ENCODE results near the gene ASTL.

DNA sequence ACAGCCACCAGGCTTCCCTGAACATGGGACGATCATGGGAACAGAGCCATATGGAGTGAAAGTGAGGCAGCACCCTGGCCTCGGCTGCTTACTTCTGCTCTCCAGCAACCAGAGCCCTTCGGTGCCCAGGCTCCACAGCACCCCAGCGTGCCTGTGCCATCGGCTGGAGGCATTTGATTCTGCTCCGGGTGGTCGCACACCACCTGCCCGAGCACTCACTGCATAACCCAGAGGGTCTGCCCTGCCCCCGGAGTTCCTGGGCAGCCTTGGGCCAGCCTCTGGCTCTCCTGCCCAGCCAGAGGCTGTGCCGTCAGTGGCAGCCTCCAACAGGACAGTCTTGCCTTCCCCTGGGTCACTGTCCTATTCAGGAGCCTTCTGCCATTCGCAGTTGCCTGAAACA is 3.9 kb downstream of the ASTL start:
- TF ChIP-seq, protein P1, sequence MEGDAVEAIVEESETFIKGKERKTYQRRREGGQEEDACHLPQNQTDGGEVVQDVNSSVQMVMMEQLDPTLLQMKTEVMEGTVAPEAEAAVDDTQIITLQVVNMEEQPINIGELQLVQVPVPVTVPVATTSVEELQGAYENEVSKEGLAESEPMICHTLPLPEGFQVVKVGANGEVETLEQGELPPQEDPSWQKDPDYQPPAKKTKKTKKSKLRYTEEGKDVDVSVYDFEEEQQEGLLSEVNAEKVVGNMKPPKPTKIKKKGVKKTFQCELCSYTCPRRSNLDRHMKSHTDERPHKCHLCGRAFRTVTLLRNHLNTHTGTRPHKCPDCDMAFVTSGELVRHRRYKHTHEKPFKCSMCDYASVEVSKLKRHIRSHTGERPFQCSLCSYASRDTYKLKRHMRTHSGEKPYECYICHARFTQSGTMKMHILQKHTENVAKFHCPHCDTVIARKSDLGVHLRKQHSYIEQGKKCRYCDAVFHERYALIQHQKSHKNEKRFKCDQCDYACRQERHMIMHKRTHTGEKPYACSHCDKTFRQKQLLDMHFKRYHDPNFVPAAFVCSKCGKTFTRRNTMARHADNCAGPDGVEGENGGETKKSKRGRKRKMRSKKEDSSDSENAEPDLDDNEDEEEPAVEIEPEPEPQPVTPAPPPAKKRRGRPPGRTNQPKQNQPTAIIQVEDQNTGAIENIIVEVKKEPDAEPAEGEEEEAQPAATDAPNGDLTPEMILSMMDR (IDR thresholded peaks at IDR 0.05), result no peak
- no peak for TF ChIP-seq POLR2A (IDR thresholded peaks at IDR 0.05)

Data from body of pancreas (tissue), 4 donors.